NAMALWA (cell line): ENCODE results near the gene MEIS1.

ENCODE experiments used
- DNase-seq: peaks from one replicate; pipeline ENCODE4 v3.0.0-alpha.2; 2015; ENCODE audit warnings: low spot score

Gene MEIS1

DNA sequence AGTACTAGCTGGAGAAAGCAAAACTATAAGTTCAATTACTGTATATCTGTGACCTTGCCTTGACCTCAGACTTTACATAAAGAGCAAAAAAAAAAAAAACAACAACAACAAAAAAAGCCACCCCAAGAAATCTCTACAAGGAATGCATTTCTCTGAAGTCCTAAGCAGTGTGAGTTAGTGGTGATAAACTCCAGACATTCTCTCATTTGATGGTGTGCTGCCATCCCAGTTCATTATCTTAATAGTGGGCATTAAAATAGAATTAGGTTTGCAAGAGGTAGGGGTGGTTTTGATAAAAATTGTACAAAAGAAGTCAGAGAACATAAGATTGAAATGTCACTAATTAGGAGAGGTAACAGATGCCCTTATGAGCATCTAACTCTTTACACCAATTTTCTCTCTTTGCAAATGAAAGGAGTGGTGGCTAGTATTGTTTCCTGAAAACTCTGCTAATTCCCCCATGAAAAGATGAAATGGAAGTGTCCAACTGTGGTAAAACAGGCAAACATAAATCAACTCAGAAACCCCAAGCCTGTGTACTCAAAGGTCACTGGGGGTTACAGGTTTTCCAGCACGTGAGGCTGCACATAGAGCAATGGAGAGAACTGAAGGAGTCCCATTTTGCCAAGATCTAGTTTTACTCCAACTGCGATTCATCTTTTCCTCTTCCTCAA is 131.9 kb downstream of the MEIS1 start:
- DNase-seq = no peak

DNA sequence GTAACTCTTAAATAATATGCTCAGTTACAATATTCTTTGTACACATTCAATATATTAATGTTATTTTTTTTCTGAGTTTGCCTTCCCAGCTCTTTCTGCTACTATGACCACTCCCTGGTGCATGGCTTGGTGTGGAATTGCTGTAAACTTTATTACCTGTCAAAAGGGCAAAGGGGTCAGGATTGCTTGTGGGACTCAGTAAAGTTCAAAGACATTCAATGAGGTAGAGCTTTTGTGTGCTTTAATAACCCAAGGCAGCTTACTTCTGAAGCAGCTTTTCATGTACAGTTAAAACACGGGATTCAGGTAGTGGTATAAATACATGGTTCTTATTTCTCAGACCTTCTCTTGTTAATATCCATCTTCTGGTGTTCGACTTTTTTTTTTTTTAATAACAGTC is 132.8 kb downstream of the MEIS1 start:
- no peak for DNase-seq

DNA sequence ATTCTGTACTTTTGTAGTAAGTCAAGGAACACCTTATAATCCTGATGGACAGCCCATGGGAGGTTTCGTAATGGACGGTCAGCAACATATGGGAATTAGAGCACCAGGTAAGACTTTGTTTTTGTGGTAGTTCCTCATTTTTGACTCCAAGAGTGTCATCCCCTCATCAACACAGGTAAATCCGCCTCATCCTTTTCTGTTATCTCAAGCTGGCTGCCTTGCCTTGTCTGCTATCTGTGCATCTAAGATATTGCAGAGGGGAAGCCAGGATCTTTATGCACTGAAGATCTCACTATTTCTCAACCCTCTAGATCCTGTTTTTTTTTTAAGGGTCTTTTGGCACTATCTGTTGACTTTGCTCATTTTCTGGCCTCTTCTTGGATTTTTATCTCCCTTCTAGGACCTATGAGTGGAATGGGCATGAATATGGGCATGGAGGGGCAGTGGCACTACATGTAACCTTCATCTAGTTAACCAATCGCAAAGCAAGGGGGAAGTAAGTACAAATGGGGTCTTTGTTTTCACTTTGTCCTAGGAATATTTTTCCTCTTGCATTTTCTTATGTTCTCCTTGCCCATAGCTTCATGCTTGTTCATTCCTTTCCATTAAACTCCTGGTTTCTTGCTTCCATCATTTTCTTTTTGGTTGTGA is 133.8 kb downstream of the MEIS1 start:
- no peak for DNase-seq

DNA sequence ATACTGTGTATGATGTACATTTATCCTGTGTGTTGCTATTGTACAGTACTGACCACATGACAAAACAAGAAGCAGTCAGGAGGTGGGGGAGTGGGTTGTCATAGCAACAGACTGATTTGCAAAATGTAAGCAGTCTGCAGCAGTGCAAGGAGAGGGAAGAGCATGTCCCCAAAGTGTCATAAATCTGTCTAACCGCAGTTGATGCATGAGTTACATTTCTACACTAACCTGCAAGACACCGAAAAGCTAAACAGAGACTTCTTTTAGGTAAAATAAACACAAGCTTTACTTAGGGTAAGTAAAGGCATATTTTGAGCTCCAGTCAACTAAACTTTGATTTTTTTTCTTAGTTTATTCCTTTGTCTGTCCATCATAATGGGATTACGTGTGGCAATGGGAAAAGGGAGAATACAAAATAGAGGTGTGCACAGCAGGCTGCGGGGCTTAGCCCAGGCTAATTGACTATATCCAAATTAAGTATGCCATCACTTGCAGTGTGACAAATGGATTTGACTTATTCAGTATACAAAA is 134.5 kb downstream of the MEIS1 start:
- DNase-seq = peak; percentile 35

DNA sequence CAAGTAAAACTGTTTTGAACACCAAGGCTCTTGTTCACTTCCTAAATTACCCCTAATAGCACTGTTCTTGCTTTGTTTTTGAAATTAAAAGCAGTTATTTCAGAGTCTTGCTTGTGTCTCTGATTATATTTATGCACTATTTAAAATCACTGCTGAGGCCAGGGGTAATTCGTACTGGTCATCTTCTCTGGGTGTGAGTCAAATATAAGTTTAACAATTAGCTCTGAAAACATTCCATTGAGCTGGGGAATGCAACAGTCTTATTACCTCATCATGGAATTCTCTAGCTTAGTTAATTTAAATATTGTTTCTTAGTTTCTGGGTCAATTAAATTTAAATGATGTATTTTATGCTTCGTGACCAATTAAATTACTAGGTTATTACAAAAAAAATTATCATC is 135.0 kb downstream of the MEIS1 start:
- no peak for DNase-seq

DNA sequence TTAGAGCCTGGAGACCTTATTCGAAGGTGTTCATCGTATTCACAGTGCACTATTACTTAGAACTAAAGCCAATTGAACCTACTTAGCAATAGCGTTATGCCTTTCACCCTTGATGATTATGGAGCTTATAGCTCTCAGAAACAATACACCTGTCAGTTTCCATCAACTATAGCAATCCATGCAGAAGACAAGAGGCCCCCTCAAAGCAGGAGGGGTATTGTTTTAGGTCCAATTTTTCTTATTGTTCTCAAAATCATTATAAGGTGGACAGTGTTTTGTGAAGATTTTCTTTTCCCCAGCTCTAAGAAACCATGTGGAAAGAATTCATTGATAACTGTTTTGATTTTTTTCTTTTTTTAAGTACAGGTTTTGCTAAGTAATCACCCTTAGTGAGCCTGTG is 135.5 kb downstream of the MEIS1 start:
- no peak for DNase-seq

DNA sequence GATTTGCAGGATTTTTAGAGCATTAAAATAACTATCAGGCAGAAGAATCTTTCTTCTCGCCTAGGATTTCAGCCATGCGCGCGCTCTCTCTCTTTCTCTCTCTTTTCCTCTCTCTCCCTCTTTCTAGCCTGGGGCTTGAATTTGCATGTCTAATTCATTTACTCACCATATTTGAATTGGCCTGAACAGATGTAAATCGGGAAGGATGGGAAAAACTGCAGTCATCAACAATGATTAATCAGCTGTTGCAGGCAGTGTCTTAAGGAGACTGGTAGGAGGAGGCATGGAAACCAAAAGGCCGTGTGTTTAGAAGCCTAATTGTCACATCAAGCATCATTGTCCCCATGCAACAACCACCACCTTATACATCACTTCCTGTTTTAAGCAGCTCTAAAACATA is 137.0 kb downstream of the MEIS1 start:
- DNase-seq = no peak

DNA sequence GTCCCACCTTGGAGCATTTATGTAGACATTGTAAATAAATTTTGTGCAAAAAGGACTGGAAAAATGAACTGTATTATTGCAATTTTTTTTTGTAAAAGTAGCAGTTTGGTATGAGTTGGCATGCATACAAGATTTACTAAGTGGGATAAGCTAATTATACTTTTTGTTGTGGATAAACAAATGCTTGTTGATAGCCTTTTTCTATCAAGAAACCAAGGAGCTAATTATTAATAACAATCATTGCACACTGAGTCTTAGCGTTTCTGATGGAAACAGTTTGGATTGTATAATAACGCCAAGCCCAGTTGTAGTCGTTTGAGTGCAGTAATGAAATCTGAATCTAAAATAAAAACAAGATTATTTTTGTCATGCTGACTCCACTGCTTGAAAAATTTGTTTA is 137.5 kb downstream of the MEIS1 start:
- DNase-seq = no peak

DNA sequence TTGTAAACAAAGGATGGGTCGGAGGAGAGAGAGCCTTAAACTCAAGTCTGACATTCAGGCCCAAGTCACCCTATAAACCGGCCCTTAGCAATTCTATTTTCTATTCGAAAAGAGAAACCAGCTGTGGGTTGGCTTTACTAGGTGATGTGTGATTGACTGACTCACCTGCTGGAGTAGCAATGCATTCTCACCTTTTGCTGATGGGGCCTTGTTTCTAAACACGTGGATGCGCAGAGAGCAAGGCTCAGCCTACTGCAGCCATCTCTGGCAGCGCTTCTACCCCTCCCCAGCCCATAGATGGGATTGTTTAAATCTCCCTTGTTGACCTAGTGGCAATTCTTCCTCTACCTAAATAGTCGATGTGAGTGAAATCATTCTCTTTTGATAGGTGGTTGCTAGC is 138.5 kb downstream of the MEIS1 start:
- no peak for DNase-seq

DNA sequence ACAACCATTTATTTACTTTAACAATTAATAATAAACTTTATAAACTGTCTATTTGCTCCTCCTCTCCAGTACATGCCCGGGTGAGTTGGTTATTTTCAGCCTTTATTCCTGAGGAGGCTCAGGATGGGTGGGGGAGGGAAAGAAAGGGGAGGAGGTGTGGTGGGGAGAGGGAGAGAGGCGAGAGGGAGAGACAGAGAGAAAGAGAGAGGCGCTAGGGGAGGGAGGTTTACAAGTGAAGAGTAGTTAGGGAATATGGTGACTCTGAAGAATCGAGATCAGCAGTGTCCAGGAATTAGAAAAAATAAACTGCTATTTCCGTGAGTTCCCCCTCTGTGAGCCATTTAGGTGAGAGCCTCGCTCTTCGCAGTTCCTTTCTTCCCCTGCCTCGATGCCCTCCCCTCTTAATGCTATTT is 138.9 kb downstream of the MEIS1 start:
- DNase-seq = no peak

DNA sequence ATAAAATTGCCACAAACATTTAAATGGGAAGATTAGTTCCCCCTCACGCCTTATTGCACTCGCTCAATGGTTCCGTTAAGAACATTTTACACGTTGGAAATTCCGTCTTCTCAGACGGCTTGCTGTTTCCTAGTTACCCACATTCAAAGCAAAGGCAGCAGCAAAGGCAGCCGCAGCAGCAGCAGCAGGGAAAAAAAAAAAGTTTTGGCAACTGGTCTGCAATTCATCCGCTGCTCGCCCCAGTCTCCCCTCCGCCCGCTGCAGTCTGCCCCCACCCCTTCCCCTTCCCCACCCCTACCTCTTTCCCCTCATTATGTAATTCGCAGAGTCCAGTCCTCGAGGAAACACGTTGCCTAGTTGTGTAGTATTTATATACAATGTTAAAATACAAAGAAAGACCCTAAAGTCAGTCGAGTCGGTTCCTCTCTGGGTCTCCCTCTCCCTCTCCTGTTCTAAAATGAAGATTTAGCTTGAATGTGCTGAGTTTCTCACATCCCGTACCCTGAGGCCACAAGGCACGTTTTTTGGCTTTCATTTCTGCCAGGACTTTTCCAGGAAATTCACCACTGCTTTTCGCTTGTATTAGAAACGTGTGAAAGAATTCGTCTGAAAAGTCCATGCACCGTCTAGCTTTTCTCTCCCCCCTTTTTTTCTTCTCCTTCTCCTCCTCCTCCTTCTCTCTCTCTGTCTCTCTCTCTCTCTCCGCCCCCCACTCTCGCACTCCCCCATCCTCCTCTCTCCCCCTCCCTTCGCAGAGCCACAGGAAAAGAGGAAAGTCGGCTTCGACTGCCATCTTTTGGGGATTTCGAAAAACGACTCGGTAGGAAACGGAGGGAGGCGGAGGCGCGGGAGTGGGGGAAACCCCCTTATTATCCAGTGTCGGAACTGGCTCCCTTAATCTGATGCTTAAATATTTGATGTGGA is 140.0 kb downstream of the MEIS1 start:
- peak; percentile 25 for DNase-seq

DNA sequence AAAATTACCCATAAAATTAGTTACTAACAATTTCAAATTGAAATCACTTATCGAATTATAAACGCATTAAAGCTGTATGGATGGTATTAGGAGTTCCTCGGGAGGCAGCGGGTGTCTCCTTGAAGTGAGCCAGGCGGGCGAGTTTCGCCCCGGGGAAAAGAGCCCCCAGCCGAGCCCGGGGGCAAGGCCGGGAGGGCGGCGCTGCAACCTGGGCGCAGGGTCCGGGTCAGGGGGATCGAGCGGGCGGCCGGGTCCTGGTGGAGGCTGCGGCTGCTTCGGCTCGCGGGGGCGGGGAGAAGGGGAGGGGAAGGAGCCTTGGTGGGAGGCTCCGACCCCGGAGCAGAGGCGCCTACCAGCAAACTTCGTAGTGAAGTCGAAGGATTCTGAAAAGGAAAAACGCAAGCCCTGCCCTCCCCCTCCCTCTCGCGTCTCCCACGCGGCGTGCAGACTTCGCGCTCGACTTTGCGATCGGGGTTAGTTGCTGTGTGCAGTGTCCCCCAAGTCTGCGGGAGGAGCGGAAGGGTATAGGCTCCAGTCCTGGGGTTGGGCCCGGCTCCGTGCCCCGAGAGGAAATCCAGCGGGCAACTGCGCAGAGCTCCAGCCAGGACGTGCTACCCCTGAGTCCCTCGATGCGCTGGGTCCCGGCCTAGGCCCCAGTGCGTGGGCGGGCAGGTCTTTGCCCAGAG is 140.8 kb downstream of the MEIS1 start:
- no peak for DNase-seq

DNA sequence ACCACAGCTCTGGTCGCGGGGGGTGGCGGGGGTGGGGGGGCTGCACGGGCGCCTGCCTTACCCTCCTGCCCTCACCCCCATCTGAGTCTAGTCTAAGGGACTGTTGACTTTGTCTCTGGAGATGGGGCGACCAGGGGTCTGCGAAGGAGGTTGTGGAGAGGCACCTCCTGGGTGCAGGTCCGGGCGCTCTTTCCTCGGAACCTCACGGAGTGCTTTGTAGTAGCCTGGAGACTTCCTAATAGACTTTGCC is 141.3 kb downstream of the MEIS1 start:
- no peak for DNase-seq

DNA sequence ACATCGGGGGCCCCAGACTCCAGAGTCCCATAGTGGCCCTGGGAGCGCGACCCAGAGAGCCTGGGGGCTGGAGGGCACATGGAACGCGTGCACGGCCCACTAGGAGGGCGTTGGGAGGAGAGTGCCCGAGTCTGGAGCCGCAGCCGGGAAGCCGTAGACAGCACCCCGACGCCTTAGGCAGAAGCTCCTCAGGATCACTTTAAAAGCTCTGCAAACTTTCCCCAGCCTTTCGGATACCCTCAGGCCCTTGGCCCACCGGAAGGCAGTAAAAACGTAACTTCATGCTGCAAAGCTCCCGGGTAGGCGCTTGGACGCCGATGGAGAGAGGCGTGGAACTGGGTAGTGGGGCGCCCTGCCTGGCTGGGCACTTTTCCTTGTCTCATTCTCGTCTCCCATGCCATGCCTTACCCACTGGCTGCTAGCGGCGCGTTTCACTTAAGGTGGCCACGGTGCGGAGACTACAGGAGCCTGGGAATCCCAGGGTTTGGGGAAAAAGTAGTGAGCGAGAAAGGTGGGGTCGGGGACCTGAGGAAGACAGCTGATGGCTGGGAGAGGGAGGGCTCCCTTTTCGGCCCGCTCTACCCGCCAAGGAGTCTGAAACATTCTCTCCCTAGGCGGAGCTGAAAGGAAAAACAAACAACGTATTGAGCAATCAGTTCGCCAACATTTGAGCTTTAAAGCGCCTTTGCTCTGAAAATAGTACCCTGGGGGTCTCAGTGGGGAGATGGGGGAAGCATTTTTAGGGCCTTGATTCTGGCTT is 141.8 kb downstream of the MEIS1 start:
- DNase-seq = no peak

DNA sequence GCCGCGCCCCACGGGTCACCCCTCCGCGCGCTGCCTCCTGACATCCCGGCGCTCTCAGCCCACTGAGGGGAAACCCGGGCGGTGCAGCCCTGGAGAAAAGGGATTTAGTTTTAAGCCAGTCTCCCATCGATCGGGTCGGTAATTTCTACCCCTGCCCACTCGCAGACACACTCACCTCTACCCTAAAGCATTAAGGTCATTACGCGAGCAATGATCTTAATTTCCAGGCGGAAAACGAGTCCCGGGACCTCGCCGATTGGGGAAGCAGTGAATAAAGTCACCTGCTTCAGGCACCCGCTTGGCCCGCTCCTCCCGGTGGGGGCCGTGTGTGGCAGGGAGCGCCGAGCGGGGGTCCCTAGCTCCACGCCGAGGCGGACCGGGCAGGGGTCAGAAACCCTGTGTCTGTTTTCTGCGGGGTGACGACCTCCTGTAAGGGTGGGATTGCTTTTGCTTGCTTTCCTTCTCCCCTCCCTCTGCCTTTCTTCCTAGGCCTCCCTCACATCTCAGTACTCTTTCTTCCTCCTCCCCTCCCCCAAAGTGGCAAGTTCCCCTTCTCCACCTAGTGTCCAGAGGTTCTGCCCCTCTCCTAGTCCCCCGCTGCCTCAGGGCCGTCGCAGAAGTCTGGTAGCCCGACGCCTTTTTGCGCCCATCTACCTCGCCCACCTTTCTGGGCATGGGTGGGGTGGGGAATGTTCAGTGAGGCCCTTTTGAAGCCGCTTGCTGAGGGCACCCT is 142.6 kb downstream of the MEIS1 start:
- DNase-seq = no peak

DNA sequence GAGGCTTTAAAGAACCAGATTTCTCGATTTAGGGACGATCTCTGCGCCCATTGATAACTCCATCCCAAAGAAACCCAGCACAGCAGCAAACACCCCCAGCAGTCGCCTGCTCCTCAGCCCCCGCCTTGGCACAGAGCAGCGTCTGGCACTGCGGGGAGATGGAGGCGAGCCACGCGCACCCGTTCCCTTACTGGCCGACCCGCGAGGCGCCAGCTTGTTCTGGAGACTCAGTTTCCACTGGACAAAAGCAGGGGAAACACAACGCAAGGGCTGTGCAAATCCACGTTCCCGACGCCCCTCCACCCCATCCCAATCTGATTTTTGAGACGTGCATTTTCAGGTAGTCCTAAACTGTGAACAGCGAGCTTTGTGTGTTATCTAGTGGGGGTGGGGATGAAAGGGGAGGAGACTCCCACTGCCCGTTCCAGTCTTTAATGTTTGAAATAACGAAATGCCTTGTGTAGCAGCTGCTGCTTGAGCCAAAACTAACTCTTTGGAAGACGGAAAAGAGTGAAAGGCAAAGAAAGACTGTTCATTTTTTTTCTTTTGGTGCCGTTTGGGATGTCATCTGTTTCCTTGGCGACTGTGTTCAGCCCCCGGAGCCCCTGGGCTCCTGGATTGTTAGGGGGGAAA is 143.2 kb downstream of the MEIS1 start:
- no peak for DNase-seq

DNA sequence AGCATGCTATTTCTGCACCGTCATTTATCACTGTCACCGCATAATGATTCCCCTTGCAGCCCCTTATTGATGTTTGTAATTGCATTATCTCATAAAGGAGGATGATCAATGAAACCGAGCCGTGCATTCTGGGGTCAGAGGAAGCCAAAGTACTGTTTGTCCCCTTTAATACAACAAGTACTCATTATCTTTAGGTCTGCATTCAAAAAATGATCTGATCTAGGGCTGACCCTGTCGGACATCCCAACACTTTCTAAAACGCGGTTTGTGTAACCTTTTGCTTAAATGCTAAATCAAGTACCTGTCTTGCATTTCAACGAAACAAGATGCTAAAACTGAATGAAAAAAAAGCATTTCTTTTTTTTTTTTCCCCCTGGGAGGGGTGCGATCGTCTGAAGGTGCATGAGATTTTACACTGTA is 143.8 kb downstream of the MEIS1 start:
- DNase-seq = no peak

DNA sequence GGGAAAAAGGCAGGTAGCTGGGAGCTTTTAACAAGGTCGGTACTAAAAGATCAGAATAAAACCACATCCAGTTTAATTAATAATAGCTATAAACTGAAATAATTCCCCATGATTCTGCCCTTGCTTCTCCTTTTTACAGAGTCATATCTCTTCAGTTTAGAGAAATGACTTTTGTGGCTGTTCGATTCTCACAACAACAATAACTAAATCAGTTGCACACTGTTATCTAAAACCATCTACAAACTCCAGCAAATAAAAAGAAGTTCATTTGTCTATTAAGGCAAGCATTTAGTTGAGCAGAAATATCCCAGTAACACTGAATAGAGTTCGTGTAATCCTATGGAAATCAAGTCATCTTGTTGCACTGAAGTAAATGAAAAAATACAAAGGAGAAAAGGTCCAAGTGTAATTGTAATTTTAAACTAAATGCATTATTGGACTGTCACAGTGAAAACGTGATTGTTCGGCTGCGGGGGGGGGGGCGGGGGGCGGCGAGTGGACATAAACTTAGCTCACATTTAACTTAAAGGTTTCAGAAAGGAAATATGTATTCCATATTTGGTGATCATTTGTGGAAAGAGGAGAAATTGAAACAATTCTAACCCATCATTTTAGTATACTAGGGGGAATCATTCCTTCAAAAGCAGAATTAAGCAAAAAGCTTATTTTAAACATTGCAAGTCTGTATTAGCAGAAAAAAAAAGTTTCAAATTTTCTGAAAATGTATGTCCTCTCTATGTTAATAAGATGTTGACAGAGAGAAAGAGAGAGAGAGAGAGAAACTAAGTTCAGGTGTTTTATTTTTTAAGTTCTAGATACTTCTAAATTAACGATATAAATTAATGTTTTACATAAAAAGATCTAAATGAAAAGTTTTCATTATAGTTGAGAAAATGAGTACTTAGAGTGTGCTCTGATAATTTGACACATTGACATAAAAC is 144.5 kb downstream of the MEIS1 start:
- DNase-seq = no peak
